KMS-11 (cell line): Measurements from ENCODE around the gene DNALI1.

Source experiments
- H2AFZ ChIP-seq: fragments of 200-600 bp; sonication (generic); 2 replicates; pipeline ENCODE4 v1.6.1; 2016; ENCODE audit warnings: antibody characterized with exemption, mixed run types, low read depth
- H3K27ac ChIP-seq: fragments of 200-600 bp; sonication (generic); 2 replicates; pipeline ENCODE4 v1.6.1; 2016; ENCODE audit warnings: mild to moderate bottlenecking, mixed run types
- H3K27me3 ChIP-seq: fragments of 200-600 bp; sonication (generic); 2 replicates; pipeline ENCODE4 v1.6.1; 2017; ENCODE audit warnings: mild to moderate bottlenecking, low read depth, mixed run types, moderate library complexity; ENCODE audit not compliant: insufficient read depth
- H3K36me3 ChIP-seq: fragments of 200-600 bp; sonication (generic); 2 replicates; pipeline ENCODE4 v1.6.1; 2017; ENCODE audit warnings: mild to moderate bottlenecking, mixed run types; ENCODE audit not compliant: insufficient read depth
- H3K4me1 ChIP-seq: fragments of 200-600 bp; sonication (generic); 2 replicates; pipeline ENCODE4 v1.6.1; 2016; ENCODE audit warnings: mild to moderate bottlenecking, low read depth, mixed run types; ENCODE audit not compliant: poor library complexity, severe bottlenecking
- H3K4me2 ChIP-seq: fragments of 200-600 bp; sonication (generic); 2 replicates; pipeline ENCODE4 v1.7.0; 2016; ENCODE audit warnings: mild to moderate bottlenecking, mixed run types
- H3K4me3 ChIP-seq: fragments of 200-600 bp; sonication (generic); IDR thresholded peaks from 2 replicates; pipeline ENCODE4 v1.6.1; 2017; ENCODE audit warnings: low read depth, low read length, mixed read lengths; ENCODE audit not compliant: insufficient read depth
- H3K79me2 ChIP-seq: fragments of 200-600 bp; sonication (generic); 2 replicates; pipeline ENCODE4 v1.6.1; 2016; ENCODE audit warnings: low read depth, mixed run types; ENCODE audit not compliant: insufficient read depth
- H3K9ac ChIP-seq: fragments of 200-600 bp; sonication (generic); 2 replicates; pipeline ENCODE4 v1.6.1; 2016; ENCODE audit warnings: mild to moderate bottlenecking, mixed run types
- H4K20me1 ChIP-seq: fragments of 200-600 bp; sonication (generic); 2 replicates; pipeline ENCODE4 v1.6.1; 2016; ENCODE audit warnings: mild to moderate bottlenecking, mixed run types; ENCODE audit not compliant: insufficient read depth
- CTCF ChIP-seq: fragments of 200-600 bp; sonication (generic); conservative IDR thresholded peaks from 2 replicates; pipeline ENCODE4 v1.6.1; 2017; ENCODE audit warnings: low read depth, mild to moderate bottlenecking, antibody characterized with exemption, low read length, moderate library complexity, mixed read lengths

Gene DNALI1

GRCh38 chr1:37612186-37612585 lies 55.4 kb downstream of the DNALI1 start:
- H4K20me1 ChIP-seq = no peaks in the 10 kb centered on the region
- no peaks in the 10 kb centered on the region for H3K4me1 ChIP-seq
- H2AFZ ChIP-seq = no peak overlapping the region
- no peak overlapping the region for H3K4me2 ChIP-seq
- no peak overlapping the region for H3K4me3 ChIP-seq
- no peak overlapping the region for H3K9ac ChIP-seq
- H3K79me2 ChIP-seq = no peaks in the 10 kb centered on the region
- no peak overlapping the region for H3K27ac ChIP-seq
- TF ChIP-seq CTCF = no peak
- no peaks in the 10 kb centered on the region for H3K36me3 ChIP-seq
- H3K27me3 ChIP-seq = peaks cover 22% of the 10 kb centered on the region; the same call in 1 of the 2 replicates

- H3K4me3 ChIP-seq = no peak overlapping the region
- H4K20me1 ChIP-seq = no peaks in the 10 kb centered on the region
- no peaks in the 10 kb centered on the region for H3K4me1 ChIP-seq
- no peak overlapping the region for H3K4me2 ChIP-seq
- H3K36me3 ChIP-seq = no peaks in the 10 kb centered on the region
- H3K9ac ChIP-seq = no peak overlapping the region
- H2AFZ ChIP-seq = no peak overlapping the region
- H3K27ac ChIP-seq = no peak overlapping the region
- peaks cover 25% of the 10 kb centered on the region; the same call in 1 of the 2 replicates for H3K27me3 ChIP-seq
- TF ChIP-seq CTCF = no peak
- H3K79me2 ChIP-seq = no peaks in the 10 kb centered on the region
These were observed 57.4 kb downstream of the DNALI1 start for GRCh38 chr1:37614105-37614504.

- no peaks in the 10 kb centered on the region for H4K20me1 ChIP-seq
- no peaks in the 10 kb centered on the region for H3K4me1 ChIP-seq
- no peak overlapping the region for H3K4me2 ChIP-seq
- no peak overlapping the region for H3K27ac ChIP-seq
- H3K4me3 ChIP-seq = no peak overlapping the region
- no peaks in the 10 kb centered on the region for H3K79me2 ChIP-seq
- no peak for TF ChIP-seq CTCF
- peaks cover 29% of the 10 kb centered on the region; the same call in 1 of the 2 replicates for H3K27me3 ChIP-seq
- H3K9ac ChIP-seq = no peak overlapping the region
- no peak overlapping the region for H2AFZ ChIP-seq
- no peaks in the 10 kb centered on the region for H3K36me3 ChIP-seq
These were observed 59.6 kb downstream of the DNALI1 start for GRCh38 chr1:37616330-37616729.
